ENCODE results near the gene GPATCH2.

The GPATCH2 gene

GRCh38 chr1:217431395-217431794 is 199.5 kb downstream of the GPATCH2 start:
- no peak overlapping the region for H3K4me3 ChIP-seq (replicated peaks; ENCODE audit: insufficient read depth, low read length)
- DNase-seq (ENCODE audit: low read depth in 1 of 2, low spot score in 1 of 2), result no peak
- H3K27ac ChIP-seq (replicated peaks), result no peak overlapping the region
- no peaks in the 10 kb centered on the region for H3K27me3 ChIP-seq (ENCODE audit: insufficient read depth, poor library complexity, severe bottlenecking)
- TF ChIP-seq GABPA (IDR thresholded peaks at IDR 0.05; ENCODE audit: low read depth) (no peak), REST (IDR thresholded peaks at IDR 0.05; ENCODE audit: insufficient replicate concordance, low read depth) (no peak), SPI1 (IDR thresholded peaks at IDR 0.05; ENCODE audit: borderline replicate concordance, low read depth) (no peak), POLR2AphosphoS5 (IDR thresholded peaks at IDR 0.05; ENCODE audit: low read depth) (no peak)
- TF ChIP-seq, protein P1, sequence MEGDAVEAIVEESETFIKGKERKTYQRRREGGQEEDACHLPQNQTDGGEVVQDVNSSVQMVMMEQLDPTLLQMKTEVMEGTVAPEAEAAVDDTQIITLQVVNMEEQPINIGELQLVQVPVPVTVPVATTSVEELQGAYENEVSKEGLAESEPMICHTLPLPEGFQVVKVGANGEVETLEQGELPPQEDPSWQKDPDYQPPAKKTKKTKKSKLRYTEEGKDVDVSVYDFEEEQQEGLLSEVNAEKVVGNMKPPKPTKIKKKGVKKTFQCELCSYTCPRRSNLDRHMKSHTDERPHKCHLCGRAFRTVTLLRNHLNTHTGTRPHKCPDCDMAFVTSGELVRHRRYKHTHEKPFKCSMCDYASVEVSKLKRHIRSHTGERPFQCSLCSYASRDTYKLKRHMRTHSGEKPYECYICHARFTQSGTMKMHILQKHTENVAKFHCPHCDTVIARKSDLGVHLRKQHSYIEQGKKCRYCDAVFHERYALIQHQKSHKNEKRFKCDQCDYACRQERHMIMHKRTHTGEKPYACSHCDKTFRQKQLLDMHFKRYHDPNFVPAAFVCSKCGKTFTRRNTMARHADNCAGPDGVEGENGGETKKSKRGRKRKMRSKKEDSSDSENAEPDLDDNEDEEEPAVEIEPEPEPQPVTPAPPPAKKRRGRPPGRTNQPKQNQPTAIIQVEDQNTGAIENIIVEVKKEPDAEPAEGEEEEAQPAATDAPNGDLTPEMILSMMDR (IDR thresholded peaks at IDR 0.05; ENCODE audit: insufficient read depth, low read length), result no peak

DNA sequence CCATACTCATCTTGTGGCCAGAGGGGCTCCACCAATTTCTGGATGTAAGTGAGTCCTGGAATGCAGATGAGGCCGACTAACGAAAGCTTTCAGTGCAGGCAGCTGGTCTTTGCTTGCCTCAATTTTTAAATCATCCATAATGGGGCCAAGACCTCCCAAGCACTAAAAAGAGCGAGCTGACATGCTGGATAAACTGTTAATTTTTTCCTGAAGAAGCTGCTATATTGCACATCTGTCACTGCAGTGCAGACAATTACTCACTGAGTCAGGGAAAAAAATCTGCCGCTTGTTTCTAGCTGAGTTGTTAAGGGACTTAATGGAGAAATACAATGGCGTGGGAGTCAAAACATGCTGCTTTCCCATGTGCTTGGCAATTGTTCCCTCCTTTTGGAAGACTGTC is 205.5 kb downstream of the GPATCH2 start:
- H3K4me3 ChIP-seq (replicated peaks; ENCODE audit: insufficient read depth, low read length), result no peak overlapping the region
- no peak for TF ChIP-seq POLR2AphosphoS5 (IDR thresholded peaks at IDR 0.05; ENCODE audit: low read depth)
- TF ChIP-seq GABPA (IDR thresholded peaks at IDR 0.05; ENCODE audit: low read depth), result no peak
- no peak for TF ChIP-seq REST (IDR thresholded peaks at IDR 0.05; ENCODE audit: insufficient replicate concordance, low read depth)
- TF ChIP-seq SPI1 (IDR thresholded peaks at IDR 0.05; ENCODE audit: borderline replicate concordance, low read depth), result no peak
- TF ChIP-seq, protein P1 (IDR thresholded peaks at IDR 0.05; ENCODE audit: insufficient read depth, low read length), result no peak
- no peaks in the 10 kb centered on the region for H3K27me3 ChIP-seq (ENCODE audit: insufficient read depth, poor library complexity, severe bottlenecking)
- no peak overlapping the region for H3K27ac ChIP-seq (replicated peaks)
- DNase-seq (ENCODE audit: low read depth in 1 of 2, low spot score in 1 of 2), result no peak

DNA sequence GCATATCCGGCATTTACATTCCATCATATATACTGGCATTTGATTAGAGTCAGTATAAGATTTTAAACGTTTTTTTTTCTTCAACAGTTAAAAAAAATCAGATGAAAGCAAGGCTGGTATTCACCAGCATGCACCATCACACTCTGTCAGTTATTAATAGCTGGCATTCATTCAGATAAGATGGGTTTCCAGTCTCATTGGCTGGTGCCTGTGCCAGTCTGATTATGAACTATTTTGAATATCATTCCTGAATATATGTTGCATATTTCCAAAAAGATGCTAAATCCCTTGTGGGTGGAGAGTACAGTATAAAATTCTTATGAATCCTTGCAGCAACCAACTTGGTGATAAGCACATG is 211.7 kb downstream of the GPATCH2 start:
- H3K27me3 ChIP-seq (ENCODE audit: insufficient read depth, poor library complexity, severe bottlenecking), result no peaks in the 10 kb centered on the region
- H3K4me3 ChIP-seq (replicated peaks; ENCODE audit: insufficient read depth, low read length), result no peak overlapping the region
- no peak for TF ChIP-seq POLR2AphosphoS5 (IDR thresholded peaks at IDR 0.05; ENCODE audit: low read depth)
- no peak for TF ChIP-seq REST (IDR thresholded peaks at IDR 0.05; ENCODE audit: insufficient replicate concordance, low read depth)
- TF ChIP-seq, protein P1 (IDR thresholded peaks at IDR 0.05; ENCODE audit: insufficient read depth, low read length), result no peak
- no peak for TF ChIP-seq GABPA (IDR thresholded peaks at IDR 0.05; ENCODE audit: low read depth)
- no peak for TF ChIP-seq SPI1 (IDR thresholded peaks at IDR 0.05; ENCODE audit: borderline replicate concordance, low read depth)
- no peak overlapping the region for H3K27ac ChIP-seq (replicated peaks)
- DNase-seq (ENCODE audit: low read depth in 1 of 2, low spot score in 1 of 2), result no peak
